OCI-M1 (cell line): ENCODE results near the gene PPCS.
A peak's percentile ranks its signal among the peaks of the same experiment; 100 is the strongest.
"Not testable (repeated sequence)": the region's sequence is repeated elsewhere in the genome, so short reads cannot be mapped to it uniquely, and the experiment has no call there.

ENCODE experiments used
- DNase-seq: peaks from one replicate; lab custom pipeline; 2025; lab: John Stamatoyannopoulos, UW

Gene PPCS

DNA sequence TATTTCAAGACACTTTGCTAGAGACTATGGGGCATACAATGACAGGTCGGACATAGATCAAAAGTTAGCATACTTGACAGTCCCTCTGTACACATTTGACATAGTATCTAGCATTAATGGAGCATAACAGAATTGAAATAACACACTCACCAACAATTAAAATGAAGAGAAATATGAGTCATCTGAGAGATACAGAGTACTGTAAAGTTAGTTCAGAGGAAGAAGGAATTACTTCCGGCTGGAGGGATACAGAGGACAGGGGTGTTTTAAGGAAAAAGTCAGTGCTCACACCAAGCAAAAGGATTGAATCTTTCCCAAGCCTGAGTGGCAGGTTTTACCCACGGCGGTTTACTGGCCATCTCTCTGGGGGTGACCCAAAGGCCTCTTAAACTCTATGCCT, 3.0 kb upstream of the PPCS start:
- DNase-seq = no peak

GRCh38 chr1:42454403-42454802, 1.9 kb upstream of the PPCS start:
- no peak for DNase-seq

GRCh38 chr1:42456754-42457089, 379 bp downstream of the PPCS start:
- DNase-seq = peak; percentile 77

DNA sequence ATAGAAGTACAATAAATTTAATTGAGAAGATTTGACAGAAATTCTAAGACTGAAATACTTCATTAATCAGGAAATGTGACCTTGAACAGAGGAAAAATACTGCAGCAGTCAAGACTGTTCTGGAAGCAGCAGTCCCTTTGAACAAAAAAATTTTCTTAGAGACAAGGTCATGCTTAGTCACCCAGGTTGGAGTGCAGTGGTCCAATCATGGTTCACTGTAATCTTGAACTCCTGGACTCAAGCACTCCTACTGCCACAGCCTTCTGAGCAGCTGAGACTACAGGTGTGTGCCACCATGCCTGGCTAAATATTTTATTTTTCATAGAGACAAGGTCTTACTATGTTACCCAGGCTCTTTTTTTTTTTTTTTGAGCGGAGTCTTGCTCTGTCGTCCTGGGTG, 4.9 kb downstream of the PPCS start:
- no peak for DNase-seq

DNA sequence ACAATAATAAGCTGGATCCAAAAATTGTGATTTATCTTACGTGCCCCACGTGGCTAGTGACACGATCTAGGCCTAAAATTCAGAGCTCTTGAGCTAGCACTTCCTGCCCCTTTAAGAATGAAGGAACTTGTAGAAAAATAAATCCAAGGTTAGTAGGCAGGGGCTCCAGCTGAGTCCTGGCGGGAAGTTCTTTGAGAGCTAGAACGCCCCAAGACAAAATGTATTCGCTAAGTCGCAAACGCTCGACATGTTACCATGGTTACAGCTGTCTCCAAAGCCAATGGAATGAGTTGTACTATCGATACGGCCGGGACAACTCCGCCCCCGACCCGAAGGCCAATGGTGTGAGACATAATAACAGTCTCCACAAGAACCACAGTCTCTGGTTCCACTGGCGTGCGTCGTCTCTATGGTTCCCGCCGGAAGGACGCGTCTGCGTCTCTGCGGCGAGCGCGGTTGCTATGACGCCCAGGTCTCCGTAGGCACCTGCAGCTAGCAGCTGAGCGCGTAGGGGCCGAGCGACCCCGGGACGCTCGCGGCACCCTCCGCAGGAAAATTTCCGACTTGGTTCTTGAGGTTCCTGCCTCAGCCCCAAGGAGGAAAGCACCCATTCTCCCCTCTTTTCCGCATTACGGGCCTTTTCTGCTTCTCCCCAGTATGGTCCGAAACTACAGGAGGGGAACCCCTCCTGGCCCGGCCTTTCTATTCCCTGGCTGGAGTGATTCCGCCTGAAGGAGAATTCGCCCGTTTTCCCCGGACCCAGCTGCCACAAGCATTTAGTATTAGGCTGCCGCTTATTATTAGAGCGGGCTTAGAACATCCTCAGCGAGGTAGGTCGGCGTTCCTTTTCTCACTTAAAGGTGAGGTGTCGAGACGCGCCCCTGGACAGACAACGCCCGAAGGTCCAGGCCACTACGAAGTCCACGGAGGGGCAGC, 6.8 kb downstream of the PPCS start, which contains the start of gene CCDC30:
Gene CCDC30, plus strand, starts transcription at position 459 of the 936 bp plus-strand sequence. CDS start 17,266 bp downstream, outside the sequence.
- peak; percentile 98 for DNase-seq

DNA sequence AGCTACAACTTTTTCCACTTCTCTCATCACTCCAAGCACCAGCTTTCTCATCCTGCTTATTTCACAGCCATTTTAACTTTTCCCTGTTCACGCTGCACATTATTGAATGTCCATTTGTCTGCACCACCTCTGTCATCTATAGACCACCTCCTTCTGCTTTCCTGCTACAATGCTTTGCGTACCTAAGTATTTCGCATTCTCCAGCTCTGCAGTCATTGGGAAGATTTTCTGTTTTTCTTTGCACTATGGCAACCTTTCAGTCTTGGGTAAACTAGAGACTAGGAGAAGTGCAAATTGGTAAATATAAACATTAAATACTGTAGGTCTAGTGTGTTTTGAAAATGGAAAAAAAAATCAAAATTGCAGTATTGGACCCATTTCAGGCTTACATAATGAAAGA, 7.6 kb downstream of the PPCS start:
- DNase-seq = no peak

DNA sequence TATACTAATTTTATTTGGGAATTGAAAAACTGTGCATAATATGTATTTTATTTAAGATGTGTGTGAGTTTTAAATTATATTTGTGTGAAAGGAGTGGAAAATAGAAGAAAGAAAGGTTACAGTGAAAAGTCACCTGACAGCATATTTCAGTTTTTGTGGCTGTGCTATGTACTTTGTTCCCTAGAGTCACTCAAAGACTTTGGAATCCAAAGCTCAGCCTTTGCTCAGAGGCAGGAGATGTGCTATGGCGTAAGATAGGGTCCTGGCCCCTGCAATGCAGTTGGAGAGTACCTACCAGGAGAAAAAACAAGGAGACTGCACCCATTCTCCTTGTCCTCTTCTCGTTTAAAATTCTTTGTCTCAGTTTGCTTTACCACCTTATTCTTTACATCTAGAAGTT, 9.7 kb downstream of the PPCS start:
- no peak for DNase-seq

DNA sequence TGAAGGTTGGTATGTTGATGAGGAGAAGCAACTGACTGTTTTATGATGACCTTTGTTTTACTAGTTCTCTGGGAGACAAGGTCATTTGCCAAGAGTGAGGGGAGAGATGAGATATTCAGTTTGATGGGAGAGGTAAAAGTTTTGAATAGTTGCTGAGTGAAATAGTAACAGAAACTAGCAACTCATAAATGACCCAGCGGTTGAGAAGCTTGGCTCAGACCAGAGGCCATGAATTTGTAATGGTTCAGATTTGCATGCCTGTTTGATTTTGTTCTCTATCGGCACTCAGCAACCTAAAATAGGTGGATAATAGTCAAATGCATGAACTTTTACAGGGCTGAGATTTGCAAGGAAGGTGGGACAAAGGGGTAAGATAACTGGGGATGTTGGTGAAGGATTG, 13.4 kb downstream of the PPCS start:
- no peak for DNase-seq

DNA sequence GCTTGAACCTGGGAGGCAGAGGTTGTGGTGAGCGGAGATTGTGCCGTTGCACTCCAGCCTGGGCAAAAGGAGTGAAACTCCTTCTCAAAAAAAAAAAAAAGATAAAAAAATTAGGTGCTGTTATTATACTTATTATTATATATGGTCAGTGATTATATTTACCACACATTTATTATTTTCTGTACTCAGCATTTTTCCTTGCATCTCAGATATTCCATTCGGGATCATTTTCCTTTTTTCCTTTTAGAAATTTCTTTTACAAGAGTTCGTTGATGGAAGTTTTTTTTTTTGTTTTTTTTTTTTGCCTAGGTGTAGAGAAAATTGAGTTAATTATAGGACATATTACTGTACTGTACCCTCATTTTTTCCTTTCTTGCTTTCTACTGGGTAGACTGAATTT, 20.3 kb downstream of the PPCS start:
- DNase-seq = no peak

GRCh38 chr1:42477354-42477753, 21.0 kb downstream of the PPCS start:
- not testable (repeated sequence) for DNase-seq

- no peak for DNase-seq
Observed at GRCh38 chr1:42477775-42478174, 21.4 kb downstream of the PPCS start.

DNA sequence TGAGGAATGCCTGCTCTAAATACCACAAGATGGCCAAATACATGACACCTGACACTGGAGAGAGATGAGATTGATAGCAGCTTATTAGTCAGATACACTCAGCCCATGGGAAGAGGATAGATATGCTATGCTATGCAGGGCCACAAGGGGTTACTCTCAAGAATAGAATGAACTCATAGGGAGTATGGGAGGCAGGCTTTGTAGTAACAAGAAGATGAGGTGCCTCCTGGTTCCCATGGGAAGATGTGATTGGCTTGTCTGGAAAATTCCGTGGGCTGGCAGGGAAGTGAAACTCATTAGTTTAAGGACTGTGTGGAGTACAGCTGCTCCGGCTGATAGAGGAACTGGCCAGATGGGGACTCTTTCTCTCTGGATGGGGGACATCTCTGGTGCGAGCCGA, 23.3 kb downstream of the PPCS start:
- DNase-seq = peak; percentile 21

DNA sequence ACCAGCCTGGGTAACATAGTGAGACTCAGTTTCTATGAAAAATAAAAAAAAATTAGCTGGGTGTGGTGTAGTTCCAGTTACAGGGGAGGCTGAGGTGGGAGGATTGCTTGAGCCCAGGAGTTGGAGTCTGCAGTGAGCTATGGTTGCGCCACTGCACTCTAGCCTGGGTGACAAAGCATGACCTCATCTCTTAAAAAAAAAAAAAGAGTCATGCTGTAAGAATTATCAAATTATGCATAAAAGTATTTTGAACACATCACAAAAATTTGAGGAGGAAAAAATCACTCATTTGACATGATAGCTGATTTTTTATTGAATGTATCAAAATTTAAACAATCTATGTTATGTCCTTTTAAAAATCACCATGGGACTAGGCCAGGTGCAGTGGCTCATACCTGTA, 24.6 kb downstream of the PPCS start:
- no peak for DNase-seq

DNA sequence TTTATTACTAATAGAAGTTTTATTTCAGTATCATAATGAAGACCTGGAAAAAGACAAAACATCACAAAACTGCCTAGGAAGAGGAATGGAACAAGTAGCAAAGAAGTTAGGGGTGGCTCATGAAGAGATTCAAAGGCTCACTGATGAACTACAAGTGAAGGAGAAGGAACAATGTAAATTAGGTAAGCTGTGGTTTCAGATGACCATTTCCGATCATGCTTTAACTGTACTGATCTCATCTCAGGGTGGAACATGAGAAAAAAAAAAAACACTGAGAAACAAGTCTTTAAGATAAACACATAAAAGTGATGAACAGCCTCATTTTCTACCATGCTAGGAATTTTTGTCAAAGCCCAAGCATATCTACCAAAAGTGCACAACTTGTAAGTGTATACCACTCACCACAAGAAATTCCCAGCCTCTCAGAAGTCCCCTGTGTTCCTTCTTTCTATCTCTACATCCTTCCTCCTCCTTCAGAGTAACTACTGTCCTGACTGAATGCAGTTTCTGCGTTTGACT, 26.4 kb downstream of the PPCS start:
- no peak for DNase-seq

DNA sequence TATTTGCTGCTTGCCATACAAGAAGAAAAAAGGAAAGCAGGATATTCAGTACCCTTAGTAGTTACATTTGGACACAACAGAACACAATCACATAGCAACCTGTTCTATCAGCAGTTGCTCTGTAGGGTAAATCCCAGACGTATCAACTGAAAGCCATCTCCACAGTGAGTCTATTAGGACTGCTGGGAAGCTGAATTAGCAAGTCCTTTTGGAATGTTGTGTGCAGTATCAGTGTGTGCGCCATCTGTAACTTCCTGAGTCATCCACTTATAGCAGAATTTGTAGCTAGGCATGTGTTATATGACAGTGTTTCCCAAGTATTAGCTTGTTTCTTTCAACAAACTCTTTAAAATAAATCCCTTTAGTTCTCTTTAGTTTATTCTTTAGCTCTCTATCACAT, 28.0 kb downstream of the PPCS start:
- DNase-seq = no peak

DNA sequence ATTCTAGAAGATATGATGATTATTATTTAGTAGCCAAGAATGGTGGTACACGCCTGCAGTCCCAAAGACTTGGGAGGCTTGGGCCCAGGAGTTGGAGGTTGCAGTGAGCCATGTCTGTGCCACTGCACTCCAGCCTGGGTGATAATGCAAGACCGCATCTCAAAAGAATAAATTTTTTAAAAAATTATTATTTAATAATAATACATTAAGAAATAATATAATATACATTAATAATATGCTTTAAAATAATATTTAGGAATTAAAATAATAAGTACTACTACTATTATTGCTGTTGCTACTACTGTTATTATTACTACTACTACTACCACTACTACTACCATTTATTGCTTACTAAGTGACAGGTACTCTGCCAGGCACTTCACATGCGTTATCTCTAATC, 33.9 kb downstream of the PPCS start:
- no peak for DNase-seq

GRCh38 chr1:42502031-42502430, 45.7 kb downstream of the PPCS start:
- not testable (repeated sequence) for DNase-seq

GRCh38 chr1:42504535-42505128, 48.3 kb downstream of the PPCS start:
- peak; percentile 10 for DNase-seq

DNA sequence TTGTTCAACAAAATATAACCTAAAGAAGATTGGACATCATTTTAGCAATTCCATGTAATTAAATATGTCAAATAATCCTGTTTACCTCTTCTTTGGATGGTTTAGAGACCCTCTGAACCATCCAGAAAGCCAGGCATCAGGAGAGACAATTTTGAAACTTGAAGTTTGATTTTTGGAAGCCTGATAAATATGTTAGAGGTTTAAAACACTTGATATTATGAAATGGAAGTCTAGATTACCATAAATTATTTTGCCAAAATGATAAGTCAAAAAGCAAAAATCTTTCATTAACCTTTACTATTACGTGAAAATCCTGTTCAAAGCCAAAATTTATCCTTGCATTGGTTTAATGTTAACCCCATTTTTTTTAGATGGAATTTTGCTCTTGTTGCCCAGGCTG, 50.2 kb downstream of the PPCS start:
- no peak for DNase-seq
